ENCODE results near the gene ARSK.

DNA sequence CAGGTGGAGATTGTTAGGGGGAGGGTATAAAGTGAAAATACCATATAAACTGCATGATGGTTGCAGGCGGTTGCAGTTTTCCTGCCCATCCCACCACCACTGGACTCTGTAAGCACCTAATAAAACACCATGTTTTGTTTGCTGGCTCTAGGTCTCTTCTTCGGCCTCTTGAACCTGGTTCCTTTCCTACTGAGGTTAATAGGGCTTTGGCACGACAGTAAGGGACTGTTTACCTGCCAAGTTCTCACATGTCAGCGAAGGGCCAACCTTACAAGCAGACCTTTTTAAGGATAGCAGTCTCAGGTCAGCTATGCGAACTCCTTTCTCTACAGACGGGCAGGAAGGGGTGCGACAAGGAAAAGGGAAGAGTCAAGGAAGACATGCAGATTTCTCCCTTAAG is 88.3 kb downstream of the ARSK start:
- TF ChIP-seq, protein P1, sequence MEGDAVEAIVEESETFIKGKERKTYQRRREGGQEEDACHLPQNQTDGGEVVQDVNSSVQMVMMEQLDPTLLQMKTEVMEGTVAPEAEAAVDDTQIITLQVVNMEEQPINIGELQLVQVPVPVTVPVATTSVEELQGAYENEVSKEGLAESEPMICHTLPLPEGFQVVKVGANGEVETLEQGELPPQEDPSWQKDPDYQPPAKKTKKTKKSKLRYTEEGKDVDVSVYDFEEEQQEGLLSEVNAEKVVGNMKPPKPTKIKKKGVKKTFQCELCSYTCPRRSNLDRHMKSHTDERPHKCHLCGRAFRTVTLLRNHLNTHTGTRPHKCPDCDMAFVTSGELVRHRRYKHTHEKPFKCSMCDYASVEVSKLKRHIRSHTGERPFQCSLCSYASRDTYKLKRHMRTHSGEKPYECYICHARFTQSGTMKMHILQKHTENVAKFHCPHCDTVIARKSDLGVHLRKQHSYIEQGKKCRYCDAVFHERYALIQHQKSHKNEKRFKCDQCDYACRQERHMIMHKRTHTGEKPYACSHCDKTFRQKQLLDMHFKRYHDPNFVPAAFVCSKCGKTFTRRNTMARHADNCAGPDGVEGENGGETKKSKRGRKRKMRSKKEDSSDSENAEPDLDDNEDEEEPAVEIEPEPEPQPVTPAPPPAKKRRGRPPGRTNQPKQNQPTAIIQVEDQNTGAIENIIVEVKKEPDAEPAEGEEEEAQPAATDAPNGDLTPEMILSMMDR (IDR thresholded peaks at IDR 0.05) = no peak
- no peak for TF ChIP-seq EZH2 (IDR thresholded peaks at IDR 0.05; ENCODE audit: borderline replicate concordance, insufficient read depth, low read depth, low read length, poor library complexity, severe bottlenecking)

Data from B cell (primary cell).